ENCODE data around the gene PDHX.
"Not testable (repeated sequence)": the region's sequence is repeated elsewhere in the genome, so short reads cannot be mapped to it uniquely, and the experiment has no call there.

PDHX gene

DNA sequence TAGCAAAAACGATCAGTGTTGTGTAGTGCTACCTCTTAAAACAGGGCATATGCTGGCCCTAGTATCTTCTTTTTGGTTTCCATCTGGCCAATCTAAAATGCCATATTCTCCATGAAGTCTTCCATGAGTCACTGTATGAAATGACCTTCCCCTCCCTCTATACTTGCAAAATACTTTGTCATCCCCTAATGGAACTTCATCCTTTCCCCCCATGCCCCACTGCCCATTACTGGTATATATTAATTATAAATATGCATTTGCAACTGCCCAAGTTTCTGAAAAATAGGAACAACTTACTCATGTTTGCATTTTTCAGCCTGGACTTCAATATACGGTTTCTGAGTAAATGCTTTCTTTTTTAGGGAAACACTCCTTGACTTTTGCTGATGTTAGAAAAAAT is 4.7 kb upstream of the PDHX start:
- no peak for DNase-seq (ENCODE audit: low read depth)

DNA sequence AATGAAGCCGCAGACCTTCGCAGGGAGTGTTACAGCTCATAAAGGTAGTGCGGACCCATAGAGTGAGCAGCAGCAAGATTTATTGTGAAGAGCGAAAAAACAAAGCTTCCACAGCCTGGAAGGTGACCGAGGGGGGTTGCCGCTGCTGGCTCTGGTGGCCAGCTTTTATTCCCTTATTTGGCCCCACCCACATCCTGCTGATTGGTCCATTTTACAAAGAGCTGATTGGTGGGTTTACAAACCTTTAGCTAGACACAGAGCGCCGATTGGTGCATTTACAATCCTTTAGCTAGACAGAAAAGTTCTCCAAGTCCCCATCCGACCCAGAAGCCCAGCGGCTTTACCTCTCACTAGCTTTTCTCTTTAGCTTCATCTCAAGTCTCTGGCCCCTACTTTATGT is 2.9 kb upstream of the PDHX start:
- DNase-seq (ENCODE audit: low read depth): not testable (repeated sequence)

- DNase-seq (ENCODE audit: low read depth): no peak
These were observed 1.0 kb upstream of the PDHX start for GRCh38 chr11:34915136-34916014.

- peak; percentile 5 for DNase-seq (ENCODE audit: low read depth)
These were observed 689 bp downstream of the PDHX start for GRCh38 chr11:34916843-34917770.

DNA sequence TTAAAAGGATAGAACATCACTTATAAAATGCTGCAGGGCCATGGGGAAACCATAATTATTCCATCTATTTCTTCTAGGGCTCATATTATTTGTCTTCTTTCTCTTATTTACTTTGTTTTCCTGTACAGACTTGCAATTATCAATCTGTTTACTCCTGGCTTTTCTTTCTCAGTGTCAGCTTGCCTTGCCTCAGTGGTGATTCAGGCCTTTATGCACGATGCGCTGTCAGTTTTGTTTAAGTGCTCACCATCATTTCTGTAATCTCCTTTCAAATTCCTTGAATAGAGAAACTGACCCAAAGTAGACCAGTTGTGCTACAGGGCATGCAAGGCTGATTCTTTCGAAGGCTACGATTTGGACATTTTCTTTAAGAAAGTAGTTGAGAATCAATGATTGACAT is 4.7 kb downstream of the PDHX start:
- no peak for DNase-seq (ENCODE audit: low read depth)

- no peak for DNase-seq (ENCODE audit: low read depth)
These were observed 8.3 kb downstream of the PDHX start for GRCh38 chr11:34924714-34925113.

DNA sequence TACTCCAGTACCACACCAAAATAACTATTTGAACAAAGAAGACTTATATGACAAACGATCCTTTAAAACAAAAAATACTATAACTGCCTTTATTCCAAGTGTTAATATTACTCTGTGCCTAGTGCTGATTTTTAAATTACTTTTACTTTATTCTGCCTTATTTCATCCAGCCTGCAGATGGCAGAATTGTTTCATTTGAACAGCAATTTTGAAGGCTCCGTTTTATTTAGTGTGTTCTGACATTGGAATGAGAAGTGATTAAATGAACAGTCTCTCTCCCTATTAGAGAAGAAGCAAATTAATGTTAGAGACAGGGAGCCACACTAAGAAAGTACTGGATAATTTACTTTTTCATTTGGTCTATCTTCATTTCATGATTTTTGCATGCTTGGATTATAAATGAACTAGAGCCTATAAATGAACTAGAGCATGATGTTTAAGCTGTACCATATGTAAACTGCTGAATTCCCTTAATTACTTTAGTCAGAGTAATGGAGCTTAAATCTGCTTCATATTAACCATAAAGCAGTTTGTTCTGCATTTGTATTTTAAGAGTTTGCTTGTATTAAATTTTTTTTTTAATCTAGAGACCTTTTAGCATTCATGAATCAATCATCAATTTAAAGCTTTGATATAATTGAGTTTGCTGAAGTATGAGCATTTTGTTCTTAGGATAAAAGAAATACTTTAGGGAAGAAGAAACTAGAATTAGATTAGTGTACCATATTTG is 9.8 kb downstream of the PDHX start:
- DNase-seq (ENCODE audit: low read depth): peak; percentile 13

- no peak for DNase-seq (ENCODE audit: low read depth)
These were observed 10.4 kb downstream of the PDHX start for GRCh38 chr11:34926831-34927132.

- DNase-seq (ENCODE audit: low read depth): no peak
These were observed 12.0 kb downstream of the PDHX start for GRCh38 chr11:34928268-34928959.

DNA sequence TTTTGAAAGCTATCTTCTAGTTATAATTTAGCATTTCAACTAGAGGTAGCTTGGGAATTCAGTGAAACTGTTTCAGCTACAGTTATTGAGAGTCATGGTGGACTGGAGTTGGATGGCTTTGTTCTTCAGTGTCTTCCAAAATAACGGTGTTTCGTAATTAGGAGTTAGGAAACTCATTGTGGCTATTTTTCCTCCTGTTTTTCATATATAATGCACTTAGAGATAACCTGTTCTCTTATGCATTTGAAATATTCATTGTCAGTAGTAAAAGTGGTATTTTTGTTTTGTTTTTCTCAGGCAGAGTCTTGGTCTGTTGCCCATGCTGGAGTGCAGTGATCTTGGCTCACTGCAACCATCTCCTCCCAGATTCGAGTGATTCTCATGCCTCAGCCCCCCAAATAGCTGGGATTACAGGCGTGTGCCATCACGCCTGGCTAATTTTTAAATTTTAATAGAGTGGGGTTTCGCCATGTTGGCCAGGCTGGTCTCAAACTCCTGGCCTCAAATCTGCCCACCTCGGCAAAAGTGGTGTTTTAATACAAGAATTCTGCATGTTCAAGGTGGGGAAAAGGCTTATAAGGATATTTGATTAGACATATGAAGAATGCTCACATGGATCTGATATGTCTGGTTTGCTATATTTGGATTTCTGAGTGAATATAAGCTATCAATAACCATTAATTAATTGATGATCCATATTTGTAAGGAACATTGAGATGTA is 12.7 kb downstream of the PDHX start:
- no peak for DNase-seq (ENCODE audit: low read depth)

GRCh38 chr11:34929794-34930763 is 13.7 kb downstream of the PDHX start:
- no peak for DNase-seq (ENCODE audit: low read depth)

- no peak for DNase-seq (ENCODE audit: low read depth)
These were observed 20.7 kb downstream of the PDHX start for GRCh38 chr11:34936945-34937629.

DNA sequence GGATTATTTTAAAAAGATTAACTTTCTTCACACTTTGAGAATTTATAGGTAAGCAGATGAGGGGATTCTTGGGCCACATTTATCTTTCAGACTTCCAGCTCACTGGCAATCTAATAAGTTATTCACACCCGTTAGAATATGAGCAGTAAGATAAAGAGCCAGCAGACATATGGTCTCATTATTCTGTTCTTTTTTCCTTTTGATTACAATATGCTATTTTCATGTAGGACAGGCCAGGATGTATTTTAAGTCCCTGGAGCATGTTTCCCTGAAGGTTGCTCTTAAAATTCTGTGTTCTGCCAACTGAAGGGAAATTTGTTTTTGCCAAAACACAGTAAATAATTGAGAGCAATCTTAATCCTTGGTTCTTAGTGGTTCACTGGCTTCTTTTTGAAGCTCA is 22.2 kb downstream of the PDHX start:
- DNase-seq (ENCODE audit: low read depth): no peak

- no peak for DNase-seq (ENCODE audit: low read depth)
These were observed 23.7 kb downstream of the PDHX start for GRCh38 chr11:34940026-34940677.

- DNase-seq (ENCODE audit: low read depth): no peak
These were observed 25.3 kb downstream of the PDHX start for GRCh38 chr11:34941688-34942087.

DNA sequence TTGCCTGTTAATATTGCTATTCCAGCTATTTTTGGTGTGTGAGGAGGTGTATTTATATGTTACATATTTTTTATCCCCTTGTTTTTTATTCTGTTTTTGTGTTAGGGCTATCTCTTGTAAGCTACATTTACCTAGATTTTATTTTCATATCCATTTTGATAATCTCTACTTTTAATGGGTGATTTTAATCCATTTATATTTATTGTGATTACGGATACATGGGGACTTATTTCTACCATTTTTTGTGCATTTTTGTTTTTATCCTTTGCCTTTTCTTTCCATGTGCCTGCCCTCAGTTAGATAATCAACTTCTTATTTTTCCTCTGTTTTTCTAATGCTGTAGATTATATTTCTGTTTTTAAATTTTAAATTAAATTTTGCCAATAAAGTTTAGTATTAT is 28.3 kb downstream of the PDHX start:
- no peak for DNase-seq (ENCODE audit: low read depth)

GRCh38 chr11:34948696-34949095 is 32.3 kb downstream of the PDHX start:
- no peak for DNase-seq (ENCODE audit: low read depth)

- DNase-seq (ENCODE audit: low read depth): no peak
These were observed 37.5 kb downstream of the PDHX start for GRCh38 chr11:34953955-34954354.

DNA sequence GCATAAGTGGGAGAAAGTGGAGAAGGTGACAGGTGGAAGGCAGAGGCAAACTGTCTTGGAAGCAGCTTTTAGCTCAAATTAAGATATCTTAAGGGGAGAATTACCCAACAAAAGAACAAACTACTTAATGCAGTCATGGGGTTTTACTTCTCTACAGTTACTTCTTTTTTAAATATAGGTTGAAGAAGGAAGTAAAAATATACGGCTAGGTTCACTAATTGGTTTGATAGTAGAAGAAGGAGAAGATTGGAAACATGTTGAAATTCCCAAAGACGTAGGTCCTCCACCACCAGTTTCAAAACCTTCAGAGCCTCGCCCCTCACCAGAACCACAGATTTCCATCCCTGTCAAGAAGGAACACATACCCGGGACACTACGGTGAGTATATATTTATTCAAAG is 40.8 kb downstream of the PDHX start:
- DNase-seq (ENCODE audit: low read depth): no peak
